AG04450 (cell line): Measurements from ENCODE around the gene KRTAP10-4. TPM values are rescaled to one million over a fixed set of nuclear protein-coding genes. Genes with fewer than 3 reads are reported as not detected.

Experiments used
- CTCF ChIA-PET: fragments of 300-600, 350-600 bp; formaldehyde crosslinking; extraction: SDS; loops from one replicate; lab custom pipeline; 2022; ENCODE audit warnings: antibody characterized with exemption, inconsistent platforms; lab: Charles Lee
- POLR2A ChIA-PET: fragments of 350-600 bp; formaldehyde crosslinking; extraction: SDS; loops from one replicate; lab custom pipeline; 2021; ENCODE audit warnings: antibody characterized with exemption, inconsistent platforms; lab: Yijun Ruan, JAX
- DNase-seq: peaks from one replicate; pipeline ENCODE4 v3.0.0-alpha.2; 2011; ENCODE audit warnings: low read depth, low spot score
- H3K27ac ChIP-seq: one replicate; pipeline ENCODE4 v1.5.1; 2012; ENCODE audit warnings: low read depth, low read length, control low read depth
- H3K27me3 ChIP-seq: one replicate; pipeline ENCODE4 v1.6.0; 2012; ENCODE audit warnings: low read length; ENCODE audit not compliant: control insufficient read depth, insufficient read depth
- H3K4me3 ChIP-seq: 2 replicates; pipeline ENCODE4 v1.5.1; 2011; ENCODE audit warnings: mild to moderate bottlenecking, low read depth, low read length, control low read depth
- H3K9me3 ChIP-seq: 2 replicates; pipeline ENCODE4 v1.5.1; 2012; ENCODE audit warnings: low read length; ENCODE audit not compliant: control insufficient read depth, insufficient read depth
- CTCF ChIP-seq: IDR thresholded peaks from 2 replicates; pipeline ENCODE4 v1.5.1; 2011; ENCODE audit warnings: low read depth, low read length, control low read depth, inconsistent platforms
- polyA plus RNA-seq: library from polyadenylated mRNA; depleted of rRNA; stranded (reverse); fragments of >200 nt; gene quantifications from 2 replicates; pipeline ENCODE4 v1.2.3, GENCODE V29; 2011; rRNA removed

Gene KRTAP10-4
- polyA plus RNA-seq, 1 experiment, result not detected

DNA sequence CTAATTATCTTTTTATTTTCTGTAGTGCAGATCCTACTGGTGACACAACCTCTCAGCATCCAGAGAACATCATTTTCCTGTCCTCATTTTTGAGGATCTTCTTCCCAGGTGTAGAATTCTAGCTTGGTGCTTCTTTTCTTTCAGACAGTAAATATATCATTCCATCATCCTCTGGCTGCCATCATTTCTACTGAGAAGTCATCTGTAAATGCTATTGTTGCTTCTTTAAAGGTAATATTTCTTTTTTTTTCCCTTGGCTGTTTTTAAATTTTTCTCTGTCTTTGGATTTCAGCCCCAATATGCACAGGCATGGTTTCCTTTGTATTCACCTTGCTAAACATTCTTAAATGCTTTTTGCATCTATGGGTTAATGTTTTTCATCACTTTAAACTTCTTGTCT, 50.0 kb downstream of the KRTAP10-4 start:
- DNase-seq, result no peak
- no peak overlapping the region for H3K4me3 ChIP-seq
- POLR2A ChIA-PET, result no interaction called here
- no peak for TF ChIP-seq CTCF
- peaks cover 32% of the 10 kb centered on the region for H3K9me3 ChIP-seq
- no peak overlapping the region for H3K27ac ChIP-seq
- CTCF ChIA-PET, result no interaction called here
- H3K27me3 ChIP-seq, result no peaks in the 10 kb centered on the region

Other genes starting within 250 kb of the KRTAP10-4 start
- 3.7 and 7.1 TPM in 2 replicates for gene CFAP410, start 234.3 kb upstream of the KRTAP10-4 start, polyA plus RNA-seq
- gene TRPM2, start 220.1 kb upstream of the KRTAP10-4 start, polyA plus RNA-seq, result not detected in 2 replicates
- 0.10 and 0.14 TPM in 2 replicates for gene LRRC3, start 118.2 kb upstream of the KRTAP10-4 start, polyA plus RNA-seq
- not detected in 2 replicates for gene KRTAP10-1, start 33.5 kb upstream of the KRTAP10-4 start, polyA plus RNA-seq
- gene KRTAP10-2, start 22.2 kb upstream of the KRTAP10-4 start, polyA plus RNA-seq, result not detected in 2 replicates
- not detected in 2 replicates for gene KRTAP10-3, start 14.9 kb upstream of the KRTAP10-4 start, polyA plus RNA-seq
- gene KRTAP10-5, start 6.9 kb downstream of the KRTAP10-4 start, polyA plus RNA-seq, result not detected in 2 replicates
- gene KRTAP10-6, start 18.8 kb downstream of the KRTAP10-4 start, polyA plus RNA-seq, result not detected in 2 replicates
- gene KRTAP10-7, start 26.9 kb downstream of the KRTAP10-4 start, polyA plus RNA-seq, result not detected in 2 replicates
- not detected in 2 replicates for gene KRTAP10-8, start 38.4 kb downstream of the KRTAP10-4 start, polyA plus RNA-seq
- not detected in 2 replicates for gene KRTAP10-9, start 53.4 kb downstream of the KRTAP10-4 start, polyA plus RNA-seq
- gene KRTAP10-10, start 63.6 kb downstream of the KRTAP10-4 start, polyA plus RNA-seq, result not detected in 2 replicates
- not detected in 2 replicates for gene KRTAP10-11, start 72.7 kb downstream of the KRTAP10-4 start, polyA plus RNA-seq
- gene KRTAP12-4, start 80.9 kb downstream of the KRTAP10-4 start, polyA plus RNA-seq, result not detected in 2 replicates
- gene KRTAP12-3, start 84.2 kb downstream of the KRTAP10-4 start, polyA plus RNA-seq, result not detected in 2 replicates
- not detected in 2 replicates for gene KRTAP12-2, start 93.2 kb downstream of the KRTAP10-4 start, polyA plus RNA-seq
- not detected in 2 replicates for gene KRTAP12-1, start 108.4 kb downstream of the KRTAP10-4 start, polyA plus RNA-seq
- gene KRTAP10-12, start 123.4 kb downstream of the KRTAP10-4 start, polyA plus RNA-seq, result not detected in 2 replicates
- not detected in 2 replicates for gene TSPEAR, start 137.8 kb downstream of the KRTAP10-4 start, polyA plus RNA-seq
- 60.9 and 62.2 TPM in 2 replicates for gene UBE2G2, start 228.1 kb downstream of the KRTAP10-4 start, polyA plus RNA-seq
- 113 and 134 TPM in 2 replicates for gene SUMO3, start 244.3 kb downstream of the KRTAP10-4 start, polyA plus RNA-seq